ENCODE data around the gene RPS3.

RPS3 gene

DNA sequence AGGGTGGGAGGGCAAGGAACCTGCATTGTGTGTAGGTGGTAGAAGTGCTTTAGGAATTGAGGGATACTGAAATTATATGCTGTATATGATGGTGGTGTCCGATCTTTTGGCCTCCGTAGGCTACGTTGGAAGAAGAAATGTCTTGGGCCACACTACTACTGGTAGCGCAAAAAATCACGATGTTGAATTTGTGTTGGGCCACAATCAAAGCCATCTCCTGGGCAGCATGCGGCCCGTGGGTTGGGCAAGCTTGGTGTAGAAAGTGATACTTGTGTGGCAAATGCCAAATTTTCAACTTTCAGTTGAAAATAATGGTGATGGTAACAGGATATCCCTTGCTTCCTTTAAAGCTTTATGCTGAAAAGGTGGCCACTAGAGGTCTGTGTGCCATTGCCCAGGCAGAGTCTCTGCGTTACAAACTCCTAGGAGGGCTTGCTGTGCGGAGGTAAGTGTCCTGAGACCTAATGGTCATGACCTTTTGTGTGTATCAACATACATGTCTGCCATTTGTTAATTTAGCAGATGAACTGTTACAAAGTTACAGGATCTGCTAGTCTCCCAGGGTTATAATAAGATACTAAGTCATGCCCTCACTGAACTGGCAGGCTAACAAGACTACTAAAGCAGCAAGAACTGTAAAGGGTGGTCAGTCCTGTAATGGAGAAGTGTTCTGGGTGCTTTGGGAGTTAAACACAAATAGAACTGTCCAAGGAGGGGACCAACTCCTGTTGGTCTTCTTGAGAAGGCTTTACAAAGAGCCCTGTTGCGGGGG, 2.9 kb downstream of the RPS3 start:
- Histone ChIP-seq H3K23ac (ENCODE audit: low read length) (no peak overlapping the region), H3K9me3 (ENCODE audit: insufficient read depth, low read depth, low read length) (no peaks in the 10 kb centered on the region), H2AFZ (ENCODE audit: insufficient read depth, low read length, poor library complexity) (no peak overlapping the region), H3K4me1 (ENCODE audit: control insufficient read depth in 1 of 2, insufficient read depth in 2 of 2, low read length in 2 of 2) (peaks cover 0 to 5% of the 10 kb centered on the region in 2 experiments), H2BK5ac (ENCODE audit: low read depth, low read length, poor library complexity) (no peak overlapping the region), H3K79me2 (ENCODE audit: control insufficient read depth, insufficient read depth, low read length, poor library complexity) (peaks cover 23% of the 10 kb centered on the region), H3K36me3 (ENCODE audit: control insufficient read depth in 1 of 2, insufficient read depth in 2 of 2, low read length in 2 of 2) (peaks cover 34 to 52% of the 10 kb centered on the region in 2 experiments), H2BK12ac (ENCODE audit: low read length) (no peak overlapping the region), H3K14ac (ENCODE audit: low read length) (no peak overlapping the region), H4K91ac (ENCODE audit: low read depth, low read length) (no peak overlapping the region), H2BK120ac (ENCODE audit: insufficient read depth, low read length, poor library complexity) (no peak overlapping the region), H3K27me3 (ENCODE audit: insufficient read depth, low read length) (no peaks in the 10 kb centered on the region), H3K9ac (ENCODE audit: low read length) (no peak overlapping the region), H2AK5ac (ENCODE audit: low read length) (no peak overlapping the region), H4K8ac (ENCODE audit: low read depth, low read length) (no peak overlapping the region), H3K18ac (ENCODE audit: low read length) (no peak overlapping the region), H3K4ac (ENCODE audit: low read depth, low read length) (peak overlapping the region; percentile 3), H4K12ac (ENCODE audit: low read depth, low read length) (no peak overlapping the region), H3K27ac (ENCODE audit: low read depth, low read length) (no peak overlapping the region), H3K4me2 (ENCODE audit: low read length) (peak overlapping the region; percentile 2), H3K4me3 (ENCODE audit: low read depth, low read length) (no peak overlapping the region), H3K79me1 (ENCODE audit: low read length) (peaks cover 7% of the 10 kb centered on the region)
- WGBS (ENCODE audit: extremely low coverage, insufficient coverage, insufficient read length), result no CpG with 5 or more reads among the region's 10 CpGs
- DNase-seq, result no peak

DNA sequence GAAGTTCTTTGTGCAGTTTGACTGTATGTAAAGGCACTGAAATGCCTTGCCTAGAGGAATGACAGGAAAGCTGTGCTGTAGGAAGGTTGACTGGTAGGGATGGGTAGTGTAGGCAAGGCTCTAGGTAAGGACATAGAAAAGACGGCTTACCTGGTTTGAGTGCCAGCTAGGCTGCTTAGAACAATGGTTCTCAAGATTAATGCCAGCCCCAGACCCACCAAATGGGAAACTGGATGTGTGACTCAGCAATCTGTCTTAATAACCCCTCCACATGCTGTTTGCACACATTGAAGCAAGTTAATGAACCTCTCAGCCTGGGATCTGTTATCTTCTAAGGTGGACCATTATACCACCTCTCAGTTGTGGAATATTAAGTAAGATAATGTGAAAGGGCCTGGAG, 3.7 kb downstream of the RPS3 start:
- no peak overlapping the region for H3K27ac ChIP-seq (ENCODE audit: low read depth, low read length)
- H3K4me2 ChIP-seq (ENCODE audit: low read length), result no peak overlapping the region
- H3K18ac ChIP-seq (ENCODE audit: low read length), result no peak overlapping the region
- no peaks in the 10 kb centered on the region for H3K27me3 ChIP-seq (ENCODE audit: insufficient read depth, low read length)
- no CpG with 5 or more reads among the region's 1 CpG for WGBS (ENCODE audit: extremely low coverage, insufficient coverage, insufficient read length)
- H3K9me3 ChIP-seq (ENCODE audit: insufficient read depth, low read depth, low read length), result no peaks in the 10 kb centered on the region
- no peak overlapping the region for H2AFZ ChIP-seq (ENCODE audit: insufficient read depth, low read length, poor library complexity)
- H3K79me2 ChIP-seq (ENCODE audit: control insufficient read depth, insufficient read depth, low read length, poor library complexity), result peaks cover 23% of the 10 kb centered on the region
- H3K4ac ChIP-seq (ENCODE audit: low read depth, low read length), result peak overlapping the region; percentile 61
- no peak overlapping the region for H2AK5ac ChIP-seq (ENCODE audit: low read length)
- no peak overlapping the region for H4K91ac ChIP-seq (ENCODE audit: low read depth, low read length)
- peaks cover 0 to 5% of the 10 kb centered on the region in 2 experiments for H3K4me1 ChIP-seq (ENCODE audit: control insufficient read depth in 1 of 2, insufficient read depth in 2 of 2, low read length in 2 of 2)
- H3K4me3 ChIP-seq (ENCODE audit: low read depth, low read length), result no peak overlapping the region
- DNase-seq, result no peak
- no peak overlapping the region for H3K14ac ChIP-seq (ENCODE audit: low read length)
- H3K79me1 ChIP-seq (ENCODE audit: low read length), result peaks cover 7% of the 10 kb centered on the region
- peaks cover 35 to 55% of the 10 kb centered on the region in 2 experiments for H3K36me3 ChIP-seq (ENCODE audit: control insufficient read depth in 1 of 2, insufficient read depth in 2 of 2, low read length in 2 of 2)
- peak overlapping the region; percentile 19 for H3K9ac ChIP-seq (ENCODE audit: low read length)
- H2BK5ac ChIP-seq (ENCODE audit: low read depth, low read length, poor library complexity), result no peak overlapping the region
- H4K12ac ChIP-seq (ENCODE audit: low read depth, low read length), result no peak overlapping the region
- H3K23ac ChIP-seq (ENCODE audit: low read length), result no peak overlapping the region
- H2BK120ac ChIP-seq (ENCODE audit: insufficient read depth, low read length, poor library complexity), result no peak overlapping the region
- H2BK12ac ChIP-seq (ENCODE audit: low read length), result no peak overlapping the region
- H4K8ac ChIP-seq (ENCODE audit: low read depth, low read length), result no peak overlapping the region

DNA sequence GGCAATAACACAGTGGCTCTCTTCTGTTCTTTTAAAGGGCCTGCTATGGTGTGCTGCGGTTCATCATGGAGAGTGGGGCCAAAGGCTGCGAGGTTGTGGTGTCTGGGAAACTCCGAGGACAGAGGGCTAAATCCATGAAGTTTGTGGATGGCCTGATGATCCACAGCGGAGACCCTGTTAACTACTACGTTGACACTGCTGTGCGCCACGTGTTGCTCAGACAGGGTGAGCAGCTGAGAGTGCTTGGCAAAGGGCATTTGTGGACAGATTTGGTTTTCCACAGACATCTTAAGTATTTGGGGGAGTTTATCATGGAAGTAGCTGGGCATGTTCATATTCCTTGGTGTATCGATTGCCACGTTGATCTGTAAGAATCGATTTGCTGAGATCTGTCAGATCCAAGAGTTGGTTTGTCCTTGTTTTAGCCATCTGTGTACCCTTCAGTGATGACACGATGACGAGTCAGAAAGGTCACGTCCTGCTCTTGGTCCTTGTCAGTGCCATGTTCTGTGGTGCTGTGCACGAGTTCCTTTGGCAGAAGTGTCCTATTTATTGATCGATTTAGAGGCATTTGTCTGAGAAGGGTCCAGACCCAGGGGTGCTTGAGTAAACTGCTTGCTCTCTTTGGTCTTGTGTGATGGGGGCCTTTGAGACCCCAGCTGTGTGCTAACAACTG, 4.8 kb downstream of the RPS3 start:
- Histone ChIP-seq H3K36me3 (ENCODE audit: control insufficient read depth in 1 of 2, insufficient read depth in 2 of 2, low read length in 2 of 2) (peaks cover 40 to 64% of the 10 kb centered on the region in 2 experiments), H3K4me3 (ENCODE audit: low read depth, low read length) (no peak overlapping the region), H3K27me3 (ENCODE audit: insufficient read depth, low read length) (no peaks in the 10 kb centered on the region), H3K4me1 (ENCODE audit: control insufficient read depth in 1 of 2, insufficient read depth in 2 of 2, low read length in 2 of 2) (peaks cover 0 to 5% of the 10 kb centered on the region in 2 experiments), H2AK5ac (ENCODE audit: low read length) (no peak overlapping the region), H4K12ac (ENCODE audit: low read depth, low read length) (no peak overlapping the region), H3K4ac (ENCODE audit: low read depth, low read length) (no peak overlapping the region), H3K18ac (ENCODE audit: low read length) (no peak overlapping the region), H2BK120ac (ENCODE audit: insufficient read depth, low read length, poor library complexity) (no peak overlapping the region), H3K4me2 (ENCODE audit: low read length) (no peak overlapping the region), H3K79me1 (ENCODE audit: low read length) (peaks cover 5% of the 10 kb centered on the region), H3K9me3 (ENCODE audit: insufficient read depth, low read depth, low read length) (no peaks in the 10 kb centered on the region), H3K79me2 (ENCODE audit: control insufficient read depth, insufficient read depth, low read length, poor library complexity) (peaks cover 23% of the 10 kb centered on the region), H2AFZ (ENCODE audit: insufficient read depth, low read length, poor library complexity) (no peak overlapping the region), H2BK5ac (ENCODE audit: low read depth, low read length, poor library complexity) (no peak overlapping the region), H4K8ac (ENCODE audit: low read depth, low read length) (no peak overlapping the region), H3K27ac (ENCODE audit: low read depth, low read length) (no peak overlapping the region), H4K91ac (ENCODE audit: low read depth, low read length) (no peak overlapping the region), H3K14ac (ENCODE audit: low read length) (no peak overlapping the region), H3K23ac (ENCODE audit: low read length) (no peak overlapping the region), H3K9ac (ENCODE audit: low read length) (no peak overlapping the region), H2BK12ac (ENCODE audit: low read length) (no peak overlapping the region)
- DNase-seq, result no peak
- WGBS (ENCODE audit: extremely low coverage, insufficient coverage, insufficient read length), result no CpG with 5 or more reads among the region's 15 CpGs

DNA sequence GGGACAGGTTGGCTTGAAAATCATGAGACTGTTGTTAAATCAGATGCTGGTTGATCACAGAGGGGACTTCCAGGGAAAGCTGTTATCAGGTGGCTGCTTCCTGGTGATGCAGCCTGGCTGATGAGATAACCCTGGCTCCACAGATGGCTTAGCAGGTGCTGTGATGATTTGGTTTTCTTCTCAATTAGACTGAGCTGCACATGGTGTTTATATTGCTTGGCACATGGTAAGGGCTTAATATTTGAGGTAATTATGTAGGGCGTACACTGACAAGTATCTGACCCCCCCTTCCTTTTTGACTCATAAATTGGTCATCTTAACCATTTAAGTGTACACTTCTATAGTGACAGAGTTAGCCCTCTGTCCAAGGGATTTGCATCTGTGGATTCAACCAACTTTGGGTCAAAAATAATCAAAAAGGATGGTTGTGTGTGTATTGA, 7.0 kb downstream of the RPS3 start:
- WGBS (ENCODE audit: extremely low coverage, insufficient coverage, insufficient read length), result no CpG with 5 or more reads among the region's 1 CpG
- no peak overlapping the region for H4K8ac ChIP-seq (ENCODE audit: low read depth, low read length)
- no peak overlapping the region for H3K27ac ChIP-seq (ENCODE audit: low read depth, low read length)
- H3K79me1 ChIP-seq (ENCODE audit: low read length), result no peaks in the 10 kb centered on the region
- no peak overlapping the region for H2AK5ac ChIP-seq (ENCODE audit: low read length)
- H2BK120ac ChIP-seq (ENCODE audit: insufficient read depth, low read length, poor library complexity), result no peak overlapping the region
- H4K91ac ChIP-seq (ENCODE audit: low read depth, low read length), result no peak overlapping the region
- peaks cover 37 to 61% of the 10 kb centered on the region in 2 experiments for H3K36me3 ChIP-seq (ENCODE audit: control insufficient read depth in 1 of 2, insufficient read depth in 2 of 2, low read length in 2 of 2)
- no peak overlapping the region for H3K4ac ChIP-seq (ENCODE audit: low read depth, low read length)
- DNase-seq, result peak in 1 of 2 donors; percentile 18
- no peak overlapping the region for H3K4me3 ChIP-seq (ENCODE audit: low read depth, low read length)
- no peak overlapping the region for H3K9ac ChIP-seq (ENCODE audit: low read length)
- no peaks in the 10 kb centered on the region for H3K27me3 ChIP-seq (ENCODE audit: insufficient read depth, low read length)
- no peak overlapping the region for H4K12ac ChIP-seq (ENCODE audit: low read depth, low read length)
- H2BK12ac ChIP-seq (ENCODE audit: low read length), result no peak overlapping the region
- H3K23ac ChIP-seq (ENCODE audit: low read length), result no peak overlapping the region
- H3K79me2 ChIP-seq (ENCODE audit: control insufficient read depth, insufficient read depth, low read length, poor library complexity), result peaks cover 7% of the 10 kb centered on the region
- H2AFZ ChIP-seq (ENCODE audit: insufficient read depth, low read length, poor library complexity), result no peak overlapping the region
- peaks cover 0 to 2% of the 10 kb centered on the region in 2 experiments for H3K4me1 ChIP-seq (ENCODE audit: control insufficient read depth in 1 of 2, insufficient read depth in 2 of 2, low read length in 2 of 2)
- no peaks in the 10 kb centered on the region for H3K9me3 ChIP-seq (ENCODE audit: insufficient read depth, low read depth, low read length)
- no peak overlapping the region for H3K14ac ChIP-seq (ENCODE audit: low read length)
- no peak overlapping the region for H2BK5ac ChIP-seq (ENCODE audit: low read depth, low read length, poor library complexity)
- no peak overlapping the region for H3K4me2 ChIP-seq (ENCODE audit: low read length)
- H3K18ac ChIP-seq (ENCODE audit: low read length), result no peak overlapping the region

All from trophoblast cell (in vitro differentiated cells and primary cell).